ENCODE results near the gene SH3PXD2B. TPM values are rescaled to one million over a fixed set of nuclear protein-coding genes. Genes with fewer than 3 reads are reported as not detected.
"Not testable (repeated sequence)": the region's sequence is repeated elsewhere in the genome, so short reads cannot be mapped to it uniquely, and the experiment has no call there.

Gene SH3PXD2B
- total RNA-seq, 1 donor: 46.7 TPM

GRCh38 chr5:172334196-172334595 lies 120.1 kb downstream of the SH3PXD2B start:
- H3K4me3 ChIP-seq (ENCODE audit: low read depth, low read length): no peak overlapping the region
- DNase-seq (ENCODE audit: low read depth): no peak
- TF ChIP-seq CTCF (IDR thresholded peaks at IDR 0.05; ENCODE audit: insufficient read depth, low read length): no peak

GRCh38 chr5:172326901-172327300 lies 127.4 kb downstream of the SH3PXD2B start:
- DNase-seq (ENCODE audit: low read depth); H3K4me3 ChIP-seq (ENCODE audit: low read depth, low read length): not testable (repeated sequence)

- DNase-seq (ENCODE audit: low read depth): no peak
- TF ChIP-seq CTCF (IDR thresholded peaks at IDR 0.05; ENCODE audit: insufficient read depth, low read length): no peak
- H3K4me3 ChIP-seq (ENCODE audit: low read depth, low read length): no peak overlapping the region
These were observed 128.9 kb downstream of the SH3PXD2B start for GRCh38 chr5:172325452-172325851.

GRCh38 chr5:172322028-172322965 lies 132.0 kb downstream of the SH3PXD2B start:
- DNase-seq (ENCODE audit: low read depth): no peak
- TF ChIP-seq CTCF (IDR thresholded peaks at IDR 0.05; ENCODE audit: insufficient read depth, low read length): no peak
- no peak overlapping the region for H3K4me3 ChIP-seq (ENCODE audit: low read depth, low read length)

- no peak overlapping the region for H3K4me3 ChIP-seq (ENCODE audit: low read depth, low read length)
- DNase-seq (ENCODE audit: low read depth): no peak
- TF ChIP-seq CTCF (IDR thresholded peaks at IDR 0.05; ENCODE audit: insufficient read depth, low read length): no peak
These were observed 132.7 kb downstream of the SH3PXD2B start for GRCh38 chr5:172321593-172321992.

- no peak for TF ChIP-seq CTCF (IDR thresholded peaks at IDR 0.05; ENCODE audit: insufficient read depth, low read length)
- peak; percentile 28 for DNase-seq (ENCODE audit: low read depth)
- no peak overlapping the region for H3K4me3 ChIP-seq (ENCODE audit: low read depth, low read length)
These were observed 134.4 kb downstream of the SH3PXD2B start for GRCh38 chr5:172319708-172320441.
